Fibroblast of the aortic adventitia (primary cell): ENCODE measurements around the gene DIP2C. TPM values are rescaled to one million over a fixed set of nuclear protein-coding genes. Genes with fewer than 3 reads are reported as not detected.

Experiments
- DNase-seq: peaks from one replicate; pipeline ENCODE4 v3.0.0-alpha.2; 2010; ENCODE audit warnings: low read depth
- H3K4me3 ChIP-seq: 2 replicates; pipeline ENCODE4 v1.5.1; 2011; ENCODE audit warnings: low read depth, mild to moderate bottlenecking, control low read depth, low read length, moderate library complexity
- total RNA-seq: library from RNA; depleted of rRNA; stranded (reverse); fragments of >200 nt; gene quantifications from 2 replicates; pipeline ENCODE4 v1.2.3, GENCODE V29; 2012; ENCODE audit warnings: low replicate concordance
- TF ChIP-seq, protein P1 (sequence below): IDR thresholded peaks from 2 replicates; pipeline ENCODE4 v1.5.1; 2011; ENCODE audit warnings: mild to moderate bottlenecking, low read length, control low read depth, inconsistent platforms; ENCODE audit not compliant: insufficient read depth

Gene DIP2C
- total RNA-seq, 1 donor = 15.7 TPM

DNA sequence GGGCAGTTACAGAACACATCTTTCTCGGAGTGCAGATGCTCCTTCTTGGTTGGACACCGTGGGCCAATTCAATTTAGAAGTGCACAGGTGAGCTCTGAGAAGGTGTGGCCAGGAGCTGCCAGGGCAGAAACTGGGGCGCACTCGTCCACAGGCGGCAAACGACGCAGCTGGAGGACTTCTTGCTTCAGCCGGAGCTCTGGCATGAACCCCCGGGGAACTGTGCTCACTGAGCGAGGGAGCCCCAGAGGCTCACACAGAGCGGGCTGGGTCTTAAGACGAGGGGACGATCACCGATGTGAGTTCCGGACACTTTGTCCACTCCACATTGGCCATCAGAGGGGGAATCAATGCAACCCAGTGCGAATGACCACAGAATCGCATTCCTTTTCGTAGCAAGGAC, 413.8 kb downstream of the DIP2C start:
- no peak for DNase-seq
- no peak overlapping the region for H3K4me3 ChIP-seq
- TF ChIP-seq, protein P1, sequence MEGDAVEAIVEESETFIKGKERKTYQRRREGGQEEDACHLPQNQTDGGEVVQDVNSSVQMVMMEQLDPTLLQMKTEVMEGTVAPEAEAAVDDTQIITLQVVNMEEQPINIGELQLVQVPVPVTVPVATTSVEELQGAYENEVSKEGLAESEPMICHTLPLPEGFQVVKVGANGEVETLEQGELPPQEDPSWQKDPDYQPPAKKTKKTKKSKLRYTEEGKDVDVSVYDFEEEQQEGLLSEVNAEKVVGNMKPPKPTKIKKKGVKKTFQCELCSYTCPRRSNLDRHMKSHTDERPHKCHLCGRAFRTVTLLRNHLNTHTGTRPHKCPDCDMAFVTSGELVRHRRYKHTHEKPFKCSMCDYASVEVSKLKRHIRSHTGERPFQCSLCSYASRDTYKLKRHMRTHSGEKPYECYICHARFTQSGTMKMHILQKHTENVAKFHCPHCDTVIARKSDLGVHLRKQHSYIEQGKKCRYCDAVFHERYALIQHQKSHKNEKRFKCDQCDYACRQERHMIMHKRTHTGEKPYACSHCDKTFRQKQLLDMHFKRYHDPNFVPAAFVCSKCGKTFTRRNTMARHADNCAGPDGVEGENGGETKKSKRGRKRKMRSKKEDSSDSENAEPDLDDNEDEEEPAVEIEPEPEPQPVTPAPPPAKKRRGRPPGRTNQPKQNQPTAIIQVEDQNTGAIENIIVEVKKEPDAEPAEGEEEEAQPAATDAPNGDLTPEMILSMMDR = no peak

DNA sequence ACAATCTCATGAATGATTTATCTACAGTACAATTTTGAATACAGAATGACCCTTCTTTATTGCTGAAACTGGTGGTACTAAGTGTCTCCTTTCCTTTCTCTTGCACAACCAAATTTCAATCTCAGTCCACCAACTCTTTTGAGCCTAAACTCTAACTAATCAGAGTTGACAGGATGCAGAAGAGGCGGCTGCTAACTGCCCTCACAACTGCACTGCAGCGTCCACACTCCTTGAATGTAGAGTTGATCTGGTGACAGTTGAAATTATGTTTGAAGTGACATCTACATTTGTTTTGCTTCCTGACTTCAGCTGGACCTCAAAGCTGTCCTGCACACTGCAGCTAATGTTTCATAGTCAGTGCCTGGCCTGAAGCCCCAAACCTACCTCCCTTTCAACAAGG, 414.6 kb downstream of the DIP2C start:
- DNase-seq = no peak
- TF ChIP-seq, protein P1 = no peak

DNA sequence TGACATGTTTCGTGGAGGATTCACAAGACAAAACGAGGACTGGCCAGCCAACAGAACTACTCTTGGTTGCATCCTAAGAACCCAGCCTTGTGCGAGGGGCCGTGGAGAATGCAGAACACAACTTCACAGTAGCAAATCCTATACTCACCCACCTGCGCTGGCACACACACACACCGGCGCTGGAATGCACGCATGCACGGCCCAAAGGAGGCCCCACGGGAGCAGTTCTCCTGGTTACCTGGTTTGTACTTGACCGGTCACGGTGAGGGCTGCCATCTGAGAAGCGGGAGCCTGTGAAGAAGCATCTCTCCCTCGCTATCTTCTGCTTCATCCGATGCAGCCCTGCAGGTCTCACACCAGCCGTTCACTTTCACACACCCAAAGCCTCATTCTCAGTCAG, 416.4 kb downstream of the DIP2C start:
- TF ChIP-seq, protein P1 = no peak
- no peak for DNase-seq
- no peak overlapping the region for H3K4me3 ChIP-seq

More for the DNA sequence above, 414.6 kb downstream of the DIP2C start:
- no peak overlapping the region for H3K4me3 ChIP-seq

DNA sequence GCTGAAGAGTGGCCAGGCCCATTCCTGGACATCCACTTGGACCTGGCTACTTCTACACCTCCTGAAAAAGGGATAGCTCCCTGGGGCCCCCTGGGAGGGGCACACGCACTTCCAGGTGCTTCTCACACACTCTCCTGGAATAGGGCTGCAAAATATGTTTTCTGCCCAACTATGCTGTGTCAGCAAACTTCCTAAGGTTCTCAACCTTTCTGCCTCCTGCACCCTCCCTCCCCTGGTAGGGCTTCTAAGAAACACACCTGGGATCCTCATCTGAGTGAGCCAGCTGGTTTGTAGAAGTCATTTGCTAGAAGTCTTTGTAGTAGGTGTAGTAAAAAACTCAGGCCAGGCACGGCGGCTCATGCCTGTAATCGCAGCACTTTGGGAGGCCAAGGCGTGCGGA, 417.7 kb downstream of the DIP2C start:
- no peak overlapping the region for H3K4me3 ChIP-seq
- TF ChIP-seq, protein P1 = no peak
- no peak for DNase-seq

DNA sequence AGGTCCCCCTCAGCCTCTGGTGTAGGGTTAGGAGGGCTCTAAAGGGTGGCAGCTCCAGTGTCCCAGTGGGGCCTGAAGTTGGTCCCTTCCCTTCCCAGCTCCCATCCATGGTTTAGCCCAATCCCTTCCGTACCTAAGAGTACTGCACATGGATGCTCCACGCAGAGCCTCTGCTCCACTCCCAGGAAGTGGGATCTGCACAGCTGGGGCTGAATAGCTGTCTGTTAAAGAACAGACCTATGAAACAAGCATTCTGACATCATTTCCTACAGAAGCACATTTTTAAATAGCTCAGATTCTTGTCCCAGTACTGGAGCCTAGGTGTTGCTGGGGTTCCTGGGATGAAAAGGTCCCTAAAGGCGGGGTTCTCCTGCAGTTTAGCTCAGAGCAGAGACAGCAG, 418.3 kb downstream of the DIP2C start:
- DNase-seq = no peak
- TF ChIP-seq, protein P1 = no peak
- H3K4me3 ChIP-seq = no peak overlapping the region

DNA sequence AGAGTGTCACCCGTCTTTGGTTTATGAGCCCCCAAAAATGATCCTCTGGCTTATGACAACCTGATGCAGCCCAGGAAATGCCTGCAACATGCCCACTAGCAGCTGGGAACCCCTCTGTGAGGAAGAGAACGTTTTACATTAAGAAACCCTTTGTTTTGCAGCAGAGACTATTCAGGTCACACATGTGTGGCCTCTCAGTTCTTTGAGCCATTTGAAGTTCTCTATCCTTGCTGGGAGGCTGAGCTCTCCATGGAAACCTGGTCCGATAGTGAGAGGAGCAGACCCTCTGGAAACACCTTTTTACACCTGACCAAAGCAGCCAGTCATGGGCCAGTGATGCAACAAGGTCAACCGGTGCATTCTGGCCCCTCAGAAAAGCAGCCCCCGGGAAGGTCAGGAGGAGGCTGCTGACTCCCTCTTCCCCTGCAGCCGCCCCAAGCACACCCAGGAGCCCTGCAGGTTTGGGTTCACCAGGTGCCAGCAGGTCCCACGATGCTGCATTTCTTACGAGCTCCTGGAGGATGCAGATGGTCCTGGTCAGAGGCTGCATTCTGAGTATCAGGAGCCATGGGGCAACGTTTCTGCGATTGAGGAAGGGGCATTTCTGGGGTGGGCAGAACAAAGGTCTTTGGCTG, 419.9 kb downstream of the DIP2C start:
- TF ChIP-seq, protein P1 = no peak
- no peak for DNase-seq
- H3K4me3 ChIP-seq = no peak overlapping the region

DNA sequence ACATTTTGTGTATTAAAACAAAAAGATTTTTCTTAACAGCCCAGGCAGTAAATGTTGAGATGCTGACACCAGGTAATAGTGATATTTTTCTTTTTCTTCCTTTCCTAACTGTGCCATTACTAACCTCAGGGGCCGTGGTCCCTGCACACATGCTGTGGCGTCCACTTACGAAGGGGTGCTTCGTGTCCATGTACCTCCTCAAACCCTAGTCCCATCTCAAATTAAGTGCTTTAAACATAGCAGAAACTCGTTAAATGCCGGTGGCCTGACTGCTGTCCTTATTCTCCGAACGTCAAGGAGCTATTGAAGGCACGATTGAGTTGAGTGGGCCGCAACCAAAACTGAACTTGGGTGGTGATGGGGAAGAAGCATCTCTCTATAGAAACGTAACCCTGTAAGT, 421.8 kb downstream of the DIP2C start:
- TF ChIP-seq, protein P1 = no peak
- H3K4me3 ChIP-seq = no peak overlapping the region
- no peak for DNase-seq
